SK-N-SH (cell line): ENCODE measurements around the gene TTLL12. TPM values are rescaled to one million over a fixed set of nuclear protein-coding genes. Genes with fewer than 3 reads are reported as not detected.

Experiments used
- CTCF ChIA-PET: fragments of 300-600, 350-600 bp; formaldehyde crosslinking; extraction: SDS; loops from one replicate; lab custom pipeline; 2021; lab: Yijun Ruan, JAX
- POLR2A ChIA-PET: fragments of 350-600 bp; sonication (Branson Sonifier 250); formaldehyde crosslinking; extraction: SDS; loops from one replicate; lab custom pipeline; 2020; ENCODE audit warnings: antibody characterized with exemption, inconsistent platforms; lab: Yijun Ruan, JAX
- DNase-seq: peaks from one replicate; pipeline ENCODE4 v3.0.0; 2012
- H2AFZ ChIP-seq: fragments of 200-600 bp; sonication (generic); 2 replicates; pipeline ENCODE4 v1.8.1; 2016; ENCODE audit warnings: antibody characterized with exemption, mild to moderate bottlenecking, low read depth
- H3F3A ChIP-seq: fragments of 200-600 bp; sonication (generic); replicated peaks from 2 replicates; pipeline ENCODE3; 2016; ENCODE audit warnings: antibody characterized with exemption, mild to moderate bottlenecking; ENCODE audit not compliant: insufficient read depth
- H3K27ac ChIP-seq, 2 experiments: fragments of 200-500 bp in 1 of 2; fragments of 200-600 bp in 1 of 2; sonication (Bioruptor generic) in 1 of 2; sonication (generic), shearing (Covaris generic) in 1 of 2; 2 replicates each; pipeline versions ENCODE4 v1.5.1 to v1.6.1; 2014 to 2016; ENCODE audit warnings: low read depth in 2 of 2, inconsistent platforms in 1 of 2, low read length in 1 of 2, mild to moderate bottlenecking in 1 of 2, mixed read lengths in 1 of 2
- H3K27me3 ChIP-seq: fragments of 200-600 bp; sonication (generic), shearing (Covaris generic); 2 replicates; pipeline ENCODE4 v1.6.1; 2016; ENCODE audit warnings: mixed run types; ENCODE audit not compliant: insufficient read depth
- H3K36me3 ChIP-seq, 2 experiments: fragments of 200-500 bp in 1 of 2; fragments of 200-600 bp in 1 of 2; sonication (Bioruptor generic) in 1 of 2; sonication (generic) in 1 of 2; replicated peaks in 1 of 2; 2 replicates each; pipeline versions ENCODE3 to v1.5.1; 2014 to 2016; ENCODE audit warnings: low read length in 1 of 2, mild to moderate bottlenecking in 1 of 2; ENCODE audit not compliant: insufficient read depth in 2 of 2, control insufficient read depth in 1 of 2
- H3K4me1 ChIP-seq, 2 experiments: fragments of 200-500 bp in 1 of 2; fragments of 200-600 bp in 1 of 2; sonication (Bioruptor generic) in 1 of 2; sonication (generic), shearing (Covaris generic) in 1 of 2; 2 replicates each; pipeline versions ENCODE4 v1.5.1 to v1.6.1; 2014 to 2016; ENCODE audit warnings: low read depth in 1 of 2, low read length in 1 of 2, mixed run types in 1 of 2; ENCODE audit not compliant: insufficient read depth in 2 of 2, control insufficient read depth in 1 of 2
- H3K4me2 ChIP-seq: fragments of 200-600 bp; sonication (generic), shearing (Covaris generic); 2 replicates; pipeline ENCODE4 v1.6.1; 2017; ENCODE audit warnings: mixed run types
- H3K4me3 ChIP-seq, 2 experiments: fragments of 200-500 bp in 1 of 2; fragments of 200-600 bp in 1 of 2; sonication (Bioruptor generic) in 1 of 2; sonication (generic), shearing (Covaris generic) in 1 of 2; 2 replicates each; pipeline versions ENCODE4 v1.5.1 to v1.8.1; 2014 to 2016; ENCODE audit warnings: low read depth in 2 of 2, inconsistent platforms in 1 of 2, low read length in 1 of 2, mild to moderate bottlenecking in 1 of 2, mixed read lengths in 1 of 2, moderate library complexity in 1 of 2
- H3K79me2 ChIP-seq: fragments of 200-600 bp; sonication (generic); 2 replicates; pipeline ENCODE4 v1.8.1; 2017; ENCODE audit warnings: mild to moderate bottlenecking; ENCODE audit not compliant: insufficient read depth
- H3K9ac ChIP-seq: fragments of 200-600 bp; sonication (generic); 2 replicates; pipeline ENCODE4 v1.6.1; 2017; ENCODE audit warnings: mixed run types
- H3K9me2 ChIP-seq: fragments of 200-600 bp; sonication (generic); 2 replicates; pipeline ENCODE4 v1.6.1; 2017; ENCODE audit warnings: mixed run types
- H3K9me3 ChIP-seq: fragments of 200-600 bp; sonication (generic); 2 replicates; pipeline ENCODE4 v1.6.1; 2017; ENCODE audit warnings: mixed run types, mild to moderate bottlenecking, moderate library complexity
- H4K20me1 ChIP-seq: fragments of 200-600 bp; sonication (generic); 2 replicates; pipeline ENCODE4 v1.6.1; 2017; ENCODE audit warnings: mild to moderate bottlenecking, mixed run types; ENCODE audit not compliant: insufficient read depth
- CHD2 ChIP-seq: fragments of 150-350 bp; IDR thresholded peaks from 2 replicates; pipeline ENCODE4 v1.6.1; 2018; ENCODE audit warnings: low read length; ENCODE audit not compliant: partially characterized antibody
- EZH2phosphoT487 ChIP-seq: fragments of 200-600 bp; sonication (generic); IDR thresholded peaks from 2 replicates; pipeline ENCODE4 v1.6.1; 2017; ENCODE audit warnings: low read depth, mixed run types, mild to moderate bottlenecking, antibody characterized with exemption, moderate library complexity, borderline replicate concordance
- FOSL2 ChIP-seq: IDR thresholded peaks from 2 replicates; pipeline ENCODE4 v1.4.0; 2012; ENCODE audit warnings: low read depth, mild to moderate bottlenecking, moderate library complexity, borderline replicate concordance
- FOXJ3 ChIP-seq: sonication (generic); formaldehyde crosslinking; IDR thresholded peaks from 2 replicates; pipeline ENCODE4 v1.5.1; 2020; ENCODE audit warnings: mild to moderate bottlenecking, missing genetic modification reagents
- GABPA ChIP-seq: IDR thresholded peaks from 2 replicates; pipeline ENCODE4 v1.4.0; 2012; ENCODE audit warnings: low read depth, mild to moderate bottlenecking
- GATA2 ChIP-seq: sonication (generic); formaldehyde crosslinking; IDR thresholded peaks from 2 replicates; pipeline ENCODE4 v1.5.0; 2020; ENCODE audit warnings: mild to moderate bottlenecking, missing genetic modification reagents
- IRF3 ChIP-seq: fragments of 150-350 bp; IDR thresholded peaks from 2 replicates; pipeline ENCODE4 v1.6.1; 2016; ENCODE audit warnings: mild to moderate bottlenecking, low read depth, low read length
- MAX ChIP-seq: IDR thresholded peaks from 2 replicates; pipeline ENCODE4 v1.4.0; 2012; ENCODE audit warnings: low read depth
- MEF2A ChIP-seq: IDR thresholded peaks from 2 replicates; pipeline ENCODE4 v1.4.0; 2012; ENCODE audit warnings: low read depth, borderline replicate concordance
- MXI1 ChIP-seq: IDR thresholded peaks from 2 replicates; pipeline ENCODE4 v1.6.1; 2012; ENCODE audit warnings: mild to moderate bottlenecking, low read depth, low read length, improper control_type of control experiment
- NFIC ChIP-seq: IDR thresholded peaks from 2 replicates; pipeline ENCODE4 v1.4.0; 2012; ENCODE audit warnings: borderline replicate concordance
- POLR2AphosphoS5 ChIP-seq: IDR thresholded peaks from 2 replicates; pipeline ENCODE4 v1.6.1; 2012; ENCODE audit warnings: low read depth, low read length
- RAD21 ChIP-seq: IDR thresholded peaks from 2 replicates; pipeline ENCODE4 v1.6.1; 2012; ENCODE audit warnings: mild to moderate bottlenecking, low read length
- TEAD4 ChIP-seq: IDR thresholded peaks from 2 replicates; pipeline ENCODE4 v1.4.0; 2012; ENCODE audit warnings: mild to moderate bottlenecking, borderline replicate concordance; ENCODE audit not compliant: insufficient read depth
- USF2 ChIP-seq: fragments of 150-350 bp; IDR thresholded peaks from 2 replicates; pipeline ENCODE4 v1.6.1; 2017; ENCODE audit warnings: antibody characterized with exemption, low read length, low read depth, borderline replicate concordance
- YY1 ChIP-seq: IDR thresholded peaks from 2 replicates; pipeline ENCODE4 v1.4.0; 2012; ENCODE audit warnings: low read depth, mild to moderate bottlenecking
- ZBTB33 ChIP-seq: IDR thresholded peaks from 2 replicates; pipeline ENCODE4 v1.4.0; 2012; ENCODE audit warnings: low read depth, borderline replicate concordance
- WGBS: methylation state at CpG from one replicate; pipeline ENCODE4 v1.1.6; 2017; ENCODE audit warnings: low lambda C conversion rate; 5-methylcytosine and 5-hydroxymethylcytosine counted together
- polyA plus RNA-seq, 3 experiments: library from polyadenylated mRNA; depleted of rRNA; stranded (reverse); fragments of >200 nt; gene quantifications; 2 replicates each; pipeline ENCODE4 v1.2.3, GENCODE V29; 2012
- TF ChIP-seq, protein P1 (sequence below): fragments of 200-600 bp; sonication (generic); IDR thresholded peaks from 2 replicates; pipeline ENCODE4 v1.6.1; 2017; ENCODE audit warnings: antibody characterized with exemption, mild to moderate bottlenecking, moderate library complexity
- TF ChIP-seq, protein P2 (sequence below): IDR thresholded peaks from 2 replicates; pipeline ENCODE4 v1.6.1; 2012; ENCODE audit warnings: mild to moderate bottlenecking, low read depth, low read length, moderate library complexity
- TF ChIP-seq, protein P3 (sequence below): IDR thresholded peaks from 2 replicates; pipeline ENCODE4; 2012

TTLL12 gene
- polyA plus RNA-seq, 1 of the 3 experiments (the other 2 are of a cell fraction), result 11.5 TPM

- H3K4me3 ChIP-seq, result no peak overlapping the region
- no peaks in the 10 kb centered on the region for H3F3A ChIP-seq
- H3K79me2 ChIP-seq, result no peaks in the 10 kb centered on the region
- H3K36me3 ChIP-seq, result peaks cover 0 to 10% of the 10 kb centered on the region in 2 experiments
- H3K9me3 ChIP-seq, result no peaks in the 10 kb centered on the region
- no peak overlapping the region for H3K4me2 ChIP-seq
- H4K20me1 ChIP-seq, result no peaks in the 10 kb centered on the region
- no peaks in the 10 kb centered on the region for H3K9me2 ChIP-seq
- TF ChIP-seq TEAD4 (no peak), GABPA (no peak), FOSL2 (no peak), ZBTB33 (no peak), CHD2 (no peak), EZH2phosphoT487 (no peak), FOXJ3 (CRISPR knock-in tag) (no peak), NFIC (no peak), MEF2A (no peak), RAD21 (no peak), IRF3 (no peak), POLR2AphosphoS5 (no peak), GATA2 (CRISPR knock-in tag) (no peak), MAX (no peak), MXI1 (no peak), USF2 (no peak), YY1 (no peak)
- TF ChIP-seq, protein P1, sequence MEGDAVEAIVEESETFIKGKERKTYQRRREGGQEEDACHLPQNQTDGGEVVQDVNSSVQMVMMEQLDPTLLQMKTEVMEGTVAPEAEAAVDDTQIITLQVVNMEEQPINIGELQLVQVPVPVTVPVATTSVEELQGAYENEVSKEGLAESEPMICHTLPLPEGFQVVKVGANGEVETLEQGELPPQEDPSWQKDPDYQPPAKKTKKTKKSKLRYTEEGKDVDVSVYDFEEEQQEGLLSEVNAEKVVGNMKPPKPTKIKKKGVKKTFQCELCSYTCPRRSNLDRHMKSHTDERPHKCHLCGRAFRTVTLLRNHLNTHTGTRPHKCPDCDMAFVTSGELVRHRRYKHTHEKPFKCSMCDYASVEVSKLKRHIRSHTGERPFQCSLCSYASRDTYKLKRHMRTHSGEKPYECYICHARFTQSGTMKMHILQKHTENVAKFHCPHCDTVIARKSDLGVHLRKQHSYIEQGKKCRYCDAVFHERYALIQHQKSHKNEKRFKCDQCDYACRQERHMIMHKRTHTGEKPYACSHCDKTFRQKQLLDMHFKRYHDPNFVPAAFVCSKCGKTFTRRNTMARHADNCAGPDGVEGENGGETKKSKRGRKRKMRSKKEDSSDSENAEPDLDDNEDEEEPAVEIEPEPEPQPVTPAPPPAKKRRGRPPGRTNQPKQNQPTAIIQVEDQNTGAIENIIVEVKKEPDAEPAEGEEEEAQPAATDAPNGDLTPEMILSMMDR, result no peak
- TF ChIP-seq, protein P2, sequence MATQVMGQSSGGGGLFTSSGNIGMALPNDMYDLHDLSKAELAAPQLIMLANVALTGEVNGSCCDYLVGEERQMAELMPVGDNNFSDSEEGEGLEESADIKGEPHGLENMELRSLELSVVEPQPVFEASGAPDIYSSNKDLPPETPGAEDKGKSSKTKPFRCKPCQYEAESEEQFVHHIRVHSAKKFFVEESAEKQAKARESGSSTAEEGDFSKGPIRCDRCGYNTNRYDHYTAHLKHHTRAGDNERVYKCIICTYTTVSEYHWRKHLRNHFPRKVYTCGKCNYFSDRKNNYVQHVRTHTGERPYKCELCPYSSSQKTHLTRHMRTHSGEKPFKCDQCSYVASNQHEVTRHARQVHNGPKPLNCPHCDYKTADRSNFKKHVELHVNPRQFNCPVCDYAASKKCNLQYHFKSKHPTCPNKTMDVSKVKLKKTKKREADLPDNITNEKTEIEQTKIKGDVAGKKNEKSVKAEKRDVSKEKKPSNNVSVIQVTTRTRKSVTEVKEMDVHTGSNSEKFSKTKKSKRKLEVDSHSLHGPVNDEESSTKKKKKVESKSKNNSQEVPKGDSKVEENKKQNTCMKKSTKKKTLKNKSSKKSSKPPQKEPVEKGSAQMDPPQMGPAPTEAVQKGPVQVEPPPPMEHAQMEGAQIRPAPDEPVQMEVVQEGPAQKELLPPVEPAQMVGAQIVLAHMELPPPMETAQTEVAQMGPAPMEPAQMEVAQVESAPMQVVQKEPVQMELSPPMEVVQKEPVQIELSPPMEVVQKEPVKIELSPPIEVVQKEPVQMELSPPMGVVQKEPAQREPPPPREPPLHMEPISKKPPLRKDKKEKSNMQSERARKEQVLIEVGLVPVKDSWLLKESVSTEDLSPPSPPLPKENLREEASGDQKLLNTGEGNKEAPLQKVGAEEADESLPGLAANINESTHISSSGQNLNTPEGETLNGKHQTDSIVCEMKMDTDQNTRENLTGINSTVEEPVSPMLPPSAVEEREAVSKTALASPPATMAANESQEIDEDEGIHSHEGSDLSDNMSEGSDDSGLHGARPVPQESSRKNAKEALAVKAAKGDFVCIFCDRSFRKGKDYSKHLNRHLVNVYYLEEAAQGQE, result no peak
- TF ChIP-seq, protein P3, sequence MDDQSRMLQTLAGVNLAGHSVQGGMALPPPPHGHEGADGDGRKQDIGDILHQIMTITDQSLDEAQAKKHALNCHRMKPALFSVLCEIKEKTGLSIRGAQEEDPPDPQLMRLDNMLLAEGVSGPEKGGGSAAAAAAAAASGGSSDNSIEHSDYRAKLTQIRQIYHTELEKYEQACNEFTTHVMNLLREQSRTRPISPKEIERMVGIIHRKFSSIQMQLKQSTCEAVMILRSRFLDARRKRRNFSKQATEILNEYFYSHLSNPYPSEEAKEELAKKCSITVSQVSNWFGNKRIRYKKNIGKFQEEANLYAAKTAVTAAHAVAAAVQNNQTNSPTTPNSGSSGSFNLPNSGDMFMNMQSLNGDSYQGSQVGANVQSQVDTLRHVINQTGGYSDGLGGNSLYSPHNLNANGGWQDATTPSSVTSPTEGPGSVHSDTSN, result no peak
- WGBS, result 91% methylated on average over 7 of the region's 15 CpGs
- ChIA-PET CTCF (no interaction called here), POLR2A (no interaction called here)
- H3K9ac ChIP-seq, result no peak overlapping the region
- H3K4me1 ChIP-seq, result no peaks in the 10 kb centered on the region
- H3K27ac ChIP-seq, result no peak overlapping the region
- H2AFZ ChIP-seq, result no peak overlapping the region
- H3K27me3 ChIP-seq, result no peaks in the 10 kb centered on the region
- DNase-seq, result no peak
Observed at GRCh38 chr22:43176090-43176489, 10.8 kb downstream of the TTLL12 start.
